SK-N-SH (cell line): ENCODE measurements around the gene PDGFRA. TPM values are rescaled to one million over a fixed set of nuclear protein-coding genes. Genes with fewer than 3 reads are reported as not detected.

Experiments used
- CTCF ChIA-PET: fragments of 300-600, 350-600 bp; formaldehyde crosslinking; extraction: SDS; loops from one replicate; lab custom pipeline; 2021; lab: Yijun Ruan, JAX
- POLR2A ChIA-PET: fragments of 350-600 bp; sonication (Branson Sonifier 250); formaldehyde crosslinking; extraction: SDS; loops from one replicate; lab custom pipeline; 2020; ENCODE audit warnings: antibody characterized with exemption, inconsistent platforms; lab: Yijun Ruan, JAX
- DNase-seq: peaks from one replicate; pipeline ENCODE4 v3.0.0; 2012
- H2AFZ ChIP-seq: fragments of 200-600 bp; sonication (generic); 2 replicates; pipeline ENCODE4 v1.8.1; 2016; ENCODE audit warnings: antibody characterized with exemption, mild to moderate bottlenecking, low read depth
- H3F3A ChIP-seq: fragments of 200-600 bp; sonication (generic); replicated peaks from 2 replicates; pipeline ENCODE3; 2016; ENCODE audit warnings: antibody characterized with exemption, mild to moderate bottlenecking; ENCODE audit not compliant: insufficient read depth
- H3K27ac ChIP-seq, 2 experiments: fragments of 200-500 bp in 1 of 2; fragments of 200-600 bp in 1 of 2; sonication (Bioruptor generic) in 1 of 2; sonication (generic), shearing (Covaris generic) in 1 of 2; 2 replicates each; pipeline versions ENCODE4 v1.5.1 to v1.6.1; 2014 to 2016; ENCODE audit warnings: low read depth in 2 of 2, inconsistent platforms in 1 of 2, low read length in 1 of 2, mild to moderate bottlenecking in 1 of 2, mixed read lengths in 1 of 2
- H3K27me3 ChIP-seq: fragments of 200-600 bp; sonication (generic), shearing (Covaris generic); 2 replicates; pipeline ENCODE4 v1.6.1; 2016; ENCODE audit warnings: mixed run types; ENCODE audit not compliant: insufficient read depth
- H3K36me3 ChIP-seq, 2 experiments: fragments of 200-500 bp in 1 of 2; fragments of 200-600 bp in 1 of 2; sonication (Bioruptor generic) in 1 of 2; sonication (generic) in 1 of 2; replicated peaks in 1 of 2; 2 replicates each; pipeline versions ENCODE3 to v1.5.1; 2014 to 2016; ENCODE audit warnings: low read length in 1 of 2, mild to moderate bottlenecking in 1 of 2; ENCODE audit not compliant: insufficient read depth in 2 of 2, control insufficient read depth in 1 of 2
- H3K4me1 ChIP-seq, 2 experiments: fragments of 200-500 bp in 1 of 2; fragments of 200-600 bp in 1 of 2; sonication (Bioruptor generic) in 1 of 2; sonication (generic), shearing (Covaris generic) in 1 of 2; 2 replicates each; pipeline versions ENCODE4 v1.5.1 to v1.6.1; 2014 to 2016; ENCODE audit warnings: low read depth in 1 of 2, low read length in 1 of 2, mixed run types in 1 of 2; ENCODE audit not compliant: insufficient read depth in 2 of 2, control insufficient read depth in 1 of 2
- H3K4me2 ChIP-seq: fragments of 200-600 bp; sonication (generic), shearing (Covaris generic); 2 replicates; pipeline ENCODE4 v1.6.1; 2017; ENCODE audit warnings: mixed run types
- H3K4me3 ChIP-seq, 2 experiments: fragments of 200-500 bp in 1 of 2; fragments of 200-600 bp in 1 of 2; sonication (Bioruptor generic) in 1 of 2; sonication (generic), shearing (Covaris generic) in 1 of 2; 2 replicates each; pipeline versions ENCODE4 v1.5.1 to v1.8.1; 2014 to 2016; ENCODE audit warnings: low read depth in 2 of 2, inconsistent platforms in 1 of 2, low read length in 1 of 2, mild to moderate bottlenecking in 1 of 2, mixed read lengths in 1 of 2, moderate library complexity in 1 of 2
- H3K79me2 ChIP-seq: fragments of 200-600 bp; sonication (generic); 2 replicates; pipeline ENCODE4 v1.8.1; 2017; ENCODE audit warnings: mild to moderate bottlenecking; ENCODE audit not compliant: insufficient read depth
- H3K9ac ChIP-seq: fragments of 200-600 bp; sonication (generic); 2 replicates; pipeline ENCODE4 v1.6.1; 2017; ENCODE audit warnings: mixed run types
- H3K9me2 ChIP-seq: fragments of 200-600 bp; sonication (generic); 2 replicates; pipeline ENCODE4 v1.6.1; 2017; ENCODE audit warnings: mixed run types
- H3K9me3 ChIP-seq: fragments of 200-600 bp; sonication (generic); 2 replicates; pipeline ENCODE4 v1.6.1; 2017; ENCODE audit warnings: mixed run types, mild to moderate bottlenecking, moderate library complexity
- H4K20me1 ChIP-seq: fragments of 200-600 bp; sonication (generic); 2 replicates; pipeline ENCODE4 v1.6.1; 2017; ENCODE audit warnings: mild to moderate bottlenecking, mixed run types; ENCODE audit not compliant: insufficient read depth
- ELF1 ChIP-seq: IDR thresholded peaks from 2 replicates; pipeline ENCODE4 v1.4.0; 2012
- EP300 ChIP-seq, 2 experiments: IDR thresholded peaks; 2 replicates each; pipeline versions ENCODE4 v1.4.0 to v1.6.1; 2012; ENCODE audit warnings: borderline replicate concordance in 1 of 2, low read depth in 1 of 2, low read length in 1 of 2
- FOSL2 ChIP-seq: IDR thresholded peaks from 2 replicates; pipeline ENCODE4 v1.4.0; 2012; ENCODE audit warnings: low read depth, mild to moderate bottlenecking, moderate library complexity, borderline replicate concordance
- FOXJ3 ChIP-seq: sonication (generic); formaldehyde crosslinking; IDR thresholded peaks from 2 replicates; pipeline ENCODE4 v1.5.1; 2020; ENCODE audit warnings: mild to moderate bottlenecking, missing genetic modification reagents
- MXI1 ChIP-seq: IDR thresholded peaks from 2 replicates; pipeline ENCODE4 v1.6.1; 2012; ENCODE audit warnings: mild to moderate bottlenecking, low read depth, low read length, improper control_type of control experiment
- NFIC ChIP-seq: IDR thresholded peaks from 2 replicates; pipeline ENCODE4 v1.4.0; 2012; ENCODE audit warnings: borderline replicate concordance
- POLR2AphosphoS5 ChIP-seq: IDR thresholded peaks from 2 replicates; pipeline ENCODE4 v1.6.1; 2012; ENCODE audit warnings: low read depth, low read length
- SIN3A ChIP-seq: IDR thresholded peaks from 2 replicates; pipeline ENCODE4 v1.6.1; 2012; ENCODE audit warnings: low read depth, mild to moderate bottlenecking, low read length, moderate library complexity, borderline replicate concordance
- TCF12 ChIP-seq: IDR thresholded peaks from 2 replicates; pipeline ENCODE4 v1.4.0; 2012
- TEAD4 ChIP-seq: IDR thresholded peaks from 2 replicates; pipeline ENCODE4 v1.4.0; 2012; ENCODE audit warnings: mild to moderate bottlenecking, borderline replicate concordance; ENCODE audit not compliant: insufficient read depth
- WGBS: methylation state at CpG from one replicate; pipeline ENCODE4 v1.1.6; 2017; ENCODE audit warnings: low lambda C conversion rate; 5-methylcytosine and 5-hydroxymethylcytosine counted together
- polyA plus RNA-seq, 3 experiments: library from polyadenylated mRNA; depleted of rRNA; stranded (reverse); fragments of >200 nt; gene quantifications; 2 replicates each; pipeline ENCODE4 v1.2.3, GENCODE V29; 2012
- TF ChIP-seq, protein P1 (sequence below): IDR thresholded peaks from 2 replicates; pipeline ENCODE4; 2012
- TF ChIP-seq, protein P2 (sequence below): fragments of 150-350 bp; IDR thresholded peaks from 2 replicates; pipeline ENCODE4 v1.6.1; 2017; ENCODE audit warnings: antibody characterized with exemption, low read length, low read depth, borderline replicate concordance

PDGFRA gene
- polyA plus RNA-seq, 1 of the 3 experiments (the other 2 are of a cell fraction) = 25.3 TPM

DNA sequence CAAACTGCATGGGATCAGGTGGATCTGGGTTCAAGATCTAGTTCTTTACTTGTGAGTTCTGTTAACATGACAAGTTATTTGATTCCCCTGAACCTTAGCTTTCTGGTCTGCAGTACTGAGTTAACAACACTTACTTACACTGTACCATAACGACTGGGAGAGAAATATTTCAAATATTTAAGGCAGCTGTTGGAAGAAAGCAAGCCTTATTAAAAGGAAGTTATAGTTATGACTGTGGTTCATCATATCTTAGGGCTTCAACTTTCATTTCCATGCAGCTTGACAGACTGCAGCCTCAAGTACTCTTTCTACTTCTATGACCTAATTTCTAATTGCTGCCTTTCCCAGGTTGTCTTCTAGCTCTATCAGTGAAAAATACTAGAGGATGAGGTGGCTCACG lies 40.0 kb upstream of the PDGFRA start:
- Histone ChIP-seq H3K36me3 (no peaks in the 10 kb centered on the region), H3K9me2 (no peaks in the 10 kb centered on the region), H3K4me2 (no peak overlapping the region), H3F3A (peaks cover 7% of the 10 kb centered on the region), H4K20me1 (no peaks in the 10 kb centered on the region), H3K9ac (no peak overlapping the region), H3K4me1 (no peaks in the 10 kb centered on the region), H3K27me3 (no peaks in the 10 kb centered on the region), H3K4me3 (no peak overlapping the region), H3K9me3 (no peaks in the 10 kb centered on the region), H3K79me2 (no peaks in the 10 kb centered on the region), H2AFZ (no peak overlapping the region; the same call in 1 of the 2 replicates), H3K27ac (peak overlapping the region; percentile 36 to 48; a peak in 2 of 4 replicates)
- ChIA-PET CTCF (interaction anchor here (0.6 to 1.4 kb wide), 2 partner anchors 44 to 182 kb away, joined by 3 read pairs; no protein-coding TSS in a partner anchor), POLR2A (no interaction called here)
- DNase-seq = no peak
- 36% methylated on average over 2 of the region's 2 CpGs for WGBS
- peak; percentile 23; the same call in 1 of the 2 replicates for TF ChIP-seq TEAD4
- TF ChIP-seq TCF12 = peak; percentile 83
- no peak for TF ChIP-seq NFIC
- TF ChIP-seq FOSL2 = no peak
- TF ChIP-seq SIN3A = no peak
- TF ChIP-seq, protein P1, sequence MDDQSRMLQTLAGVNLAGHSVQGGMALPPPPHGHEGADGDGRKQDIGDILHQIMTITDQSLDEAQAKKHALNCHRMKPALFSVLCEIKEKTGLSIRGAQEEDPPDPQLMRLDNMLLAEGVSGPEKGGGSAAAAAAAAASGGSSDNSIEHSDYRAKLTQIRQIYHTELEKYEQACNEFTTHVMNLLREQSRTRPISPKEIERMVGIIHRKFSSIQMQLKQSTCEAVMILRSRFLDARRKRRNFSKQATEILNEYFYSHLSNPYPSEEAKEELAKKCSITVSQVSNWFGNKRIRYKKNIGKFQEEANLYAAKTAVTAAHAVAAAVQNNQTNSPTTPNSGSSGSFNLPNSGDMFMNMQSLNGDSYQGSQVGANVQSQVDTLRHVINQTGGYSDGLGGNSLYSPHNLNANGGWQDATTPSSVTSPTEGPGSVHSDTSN = peak; percentile 76
- TF ChIP-seq EP300 (IDR thresholded peaks at IDR 0.05; ENCODE audit: borderline replicate concordance in 1 of 2, low read depth in 1 of 2, low read length in 1 of 2) = peak; percentile 19 to 45; a peak in 1 of 4 replicates
- no peak for TF ChIP-seq POLR2AphosphoS5
- TF ChIP-seq, all 33 proteins: peak for 4

DNA sequence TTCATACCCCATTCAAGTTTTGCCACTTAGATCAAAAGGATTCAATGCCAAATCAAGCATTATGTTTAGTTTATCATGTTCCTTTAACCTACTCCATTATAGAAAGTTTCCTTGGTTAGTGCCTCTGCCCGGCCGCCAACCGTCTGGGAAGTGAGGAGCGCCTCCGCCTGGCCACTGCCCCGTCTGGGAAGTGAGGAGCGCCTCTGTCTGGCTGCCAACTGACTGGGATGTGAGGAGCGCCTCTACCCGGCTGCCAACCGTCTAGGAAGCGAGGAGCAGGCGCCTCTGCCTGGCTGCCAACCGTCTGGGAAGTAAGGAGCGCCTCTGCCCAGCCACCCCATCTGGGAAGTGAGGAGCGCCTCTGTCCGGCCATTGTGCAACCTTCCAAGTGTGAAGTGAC lies 36.3 kb upstream of the PDGFRA start:
- H3K36me3 ChIP-seq = no peaks in the 10 kb centered on the region
- peaks cover 19% of the 10 kb centered on the region for H3F3A ChIP-seq
- peaks cover 9 to 10% of the 10 kb centered on the region in 2 experiments for H3K4me1 ChIP-seq
- H2AFZ ChIP-seq = no peak overlapping the region
- TF ChIP-seq, protein P1 = no peak
- TF ChIP-seq MXI1 (no peak), ELF1 (no peak), FOXJ3 (no peak), EP300 (IDR thresholded peaks at IDR 0.05; ENCODE audit: borderline replicate concordance in 1 of 2, low read depth in 1 of 2, low read length in 1 of 2) (no peak)
- TF ChIP-seq, protein P2, sequence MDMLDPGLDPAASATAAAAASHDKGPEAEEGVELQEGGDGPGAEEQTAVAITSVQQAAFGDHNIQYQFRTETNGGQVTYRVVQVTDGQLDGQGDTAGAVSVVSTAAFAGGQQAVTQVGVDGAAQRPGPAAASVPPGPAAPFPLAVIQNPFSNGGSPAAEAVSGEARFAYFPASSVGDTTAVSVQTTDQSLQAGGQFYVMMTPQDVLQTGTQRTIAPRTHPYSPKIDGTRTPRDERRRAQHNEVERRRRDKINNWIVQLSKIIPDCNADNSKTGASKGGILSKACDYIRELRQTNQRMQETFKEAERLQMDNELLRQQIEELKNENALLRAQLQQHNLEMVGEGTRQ = no peak
- TF ChIP-seq, all 33 proteins: peak for 0
- Histone ChIP-seq H4K20me1 (no peaks in the 10 kb centered on the region), H3K27ac (no peak overlapping the region), H3K9ac (no peak overlapping the region), H3K27me3 (no peaks in the 10 kb centered on the region), H3K9me2 (no peaks in the 10 kb centered on the region), H3K4me2 (no peak overlapping the region), H3K4me3 (no peak overlapping the region), H3K9me3 (no peaks in the 10 kb centered on the region), H3K79me2 (no peaks in the 10 kb centered on the region)
- ChIA-PET POLR2A (no interaction called here), CTCF (no interaction called here)
- WGBS = 85% methylated on average over 9 of the region's 16 CpGs
- DNase-seq = no peak
